Stimulated activated CD8-positive, alpha-beta memory T cell treated with anti-CD3 and anti-CD28 coated beads, Interleukin-7, amount 100 ng/mL, for 48 hours (primary cell): ENCODE data around the gene MYL6.

Source experiments
- DNase-seq, 2 donors: peaks; one replicate each; pipeline ENCODE4 v3.0.0-alpha.2; 2020; ENCODE audit warnings: low read depth in 1 of 2; ENCODE audit errors: extremely low read depth in 1 of 2

The MYL6 gene

GRCh38 chr12:56129206-56129941, 28.8 kb upstream of the MYL6 start:
- peak; percentile 73 to 75 for DNase-seq

- DNase-seq: no peak
Observed at GRCh38 chr12:56129942-56130495, 28.1 kb upstream of the MYL6 start.

- no peak for DNase-seq
Observed at GRCh38 chr12:56130876-56131275, 27.3 kb upstream of the MYL6 start.

- no peak for DNase-seq
Observed at GRCh38 chr12:56134897-56135296, 23.3 kb upstream of the MYL6 start.

- no peak for DNase-seq
Observed at GRCh38 chr12:56137853-56138571, 20.1 kb upstream of the MYL6 start.

GRCh38 chr12:56141946-56142784, 16.0 kb upstream of the MYL6 start:
- no peak for DNase-seq

GRCh38 chr12:56143217-56143616, 14.9 kb upstream of the MYL6 start:
- DNase-seq: no peak

GRCh38 chr12:56143870-56144269, 14.3 kb upstream of the MYL6 start:
- DNase-seq: no peak

GRCh38 chr12:56145217-56145616, 12.9 kb upstream of the MYL6 start:
- no peak for DNase-seq

- DNase-seq: no peak
Observed at GRCh38 chr12:56146492-56147460, 11.4 kb upstream of the MYL6 start.

- no peak for DNase-seq
Observed at GRCh38 chr12:56150563-56150962, 7.6 kb upstream of the MYL6 start.

GRCh38 chr12:56151672-56152131, 6.5 kb upstream of the MYL6 start:
- DNase-seq: peak; percentile 45 to 51

- DNase-seq: peak; percentile 89 to 94
Observed at GRCh38 chr12:56152132-56152755, 5.9 kb upstream of the MYL6 start, which contains the start of gene MYL6B. TSS of gene MYL6B (plus strand) at chr12:56152587. CDS start at chr12:56153919, 1,332 bp downstream.

- DNase-seq: no peak
Observed at GRCh38 chr12:56152756-56153677, 5.1 kb upstream of the MYL6 start.

GRCh38 chr12:56153678-56154065, 4.5 kb upstream of the MYL6 start:
- DNase-seq: no peak

- DNase-seq: no peak
Observed at GRCh38 chr12:56154246-56154771, 3.9 kb upstream of the MYL6 start.

- DNase-seq: no peak
Observed at GRCh38 chr12:56154818-56155217, 3.3 kb upstream of the MYL6 start.

GRCh38 chr12:56155256-56155845, 2.8 kb upstream of the MYL6 start:
- no peak for DNase-seq
